Ishikawa (cell line): ENCODE measurements around the gene SQSTM1.

ENCODE experiments used
- CEBPB ChIP-seq: IDR thresholded peaks from 2 replicates; pipeline ENCODE4 v1.6.1; 2012
- CREB1 ChIP-seq: IDR thresholded peaks from 2 replicates; pipeline ENCODE4 v1.6.1; 2012; ENCODE audit warnings: low read depth
- EGR1 ChIP-seq: IDR thresholded peaks from 2 replicates; pipeline ENCODE4 v1.6.1; 2012
- EP300 ChIP-seq: IDR thresholded peaks from 2 replicates; pipeline ENCODE4 v1.6.1; 2012; ENCODE audit warnings: borderline replicate concordance
- FOXM1 ChIP-seq: IDR thresholded peaks from 2 replicates; pipeline ENCODE4 v1.6.1; 2012; ENCODE audit warnings: low read depth, borderline replicate concordance
- NFIC ChIP-seq: IDR thresholded peaks from 2 replicates; pipeline ENCODE4 v1.6.1; 2012
- RAD21 ChIP-seq: IDR thresholded peaks from 2 replicates; pipeline ENCODE4 v1.6.1; 2012; ENCODE audit warnings: low read depth
- TAF1 ChIP-seq: IDR thresholded peaks from 2 replicates; pipeline ENCODE4 v1.6.1; 2012; ENCODE audit warnings: low read depth, mild to moderate bottlenecking
- TCF12 ChIP-seq: IDR thresholded peaks from 2 replicates; pipeline ENCODE4 v1.6.1; 2012; ENCODE audit warnings: low read depth
- TEAD4 ChIP-seq: IDR thresholded peaks from 2 replicates; pipeline ENCODE4 v1.6.1; 2012
- YY1 ChIP-seq: IDR thresholded peaks from 2 replicates; pipeline ENCODE4 v1.6.1; 2012; ENCODE audit warnings: low read depth
- ZBTB7A ChIP-seq: IDR thresholded peaks from 2 replicates; pipeline ENCODE4 v1.6.1; 2012; ENCODE audit warnings: low read depth
- TF ChIP-seq, protein P1 (sequence below): IDR thresholded peaks from 2 replicates; pipeline ENCODE4 v1.6.1; 2012; ENCODE audit warnings: low read depth, mild to moderate bottlenecking
- TF ChIP-seq, protein P2 (sequence below): IDR thresholded peaks from 2 replicates; pipeline ENCODE4 v1.6.1; 2012
- TF ChIP-seq, protein P3 (sequence below): IDR thresholded peaks from 2 replicates; pipeline ENCODE4 v1.6.1; 2012

The SQSTM1 gene

DNA sequence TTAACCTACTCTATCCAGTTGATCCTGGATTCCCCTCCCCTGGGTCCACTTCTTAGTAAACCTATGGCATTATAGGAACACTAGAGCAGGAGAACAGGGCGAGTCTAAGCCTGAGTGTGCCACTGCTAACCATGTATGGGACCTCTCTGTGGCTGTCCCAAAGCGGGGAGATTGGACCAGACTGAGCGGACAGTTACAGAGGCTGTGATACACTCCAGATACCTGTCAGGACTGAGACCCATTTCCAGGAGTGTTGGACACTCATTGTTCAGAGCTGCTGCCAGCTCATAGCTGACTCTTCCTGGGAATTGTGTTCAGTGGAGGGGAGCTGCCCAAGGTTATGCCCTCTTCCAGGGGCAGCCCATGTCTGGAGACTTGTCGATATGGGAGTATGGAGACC is 38.9 kb upstream of the SQSTM1 start:
- no peak for TF ChIP-seq FOXM1
- TF ChIP-seq CEBPB, result no peak
- no peak for TF ChIP-seq ZBTB7A
- no peak for TF ChIP-seq TAF1

DNA sequence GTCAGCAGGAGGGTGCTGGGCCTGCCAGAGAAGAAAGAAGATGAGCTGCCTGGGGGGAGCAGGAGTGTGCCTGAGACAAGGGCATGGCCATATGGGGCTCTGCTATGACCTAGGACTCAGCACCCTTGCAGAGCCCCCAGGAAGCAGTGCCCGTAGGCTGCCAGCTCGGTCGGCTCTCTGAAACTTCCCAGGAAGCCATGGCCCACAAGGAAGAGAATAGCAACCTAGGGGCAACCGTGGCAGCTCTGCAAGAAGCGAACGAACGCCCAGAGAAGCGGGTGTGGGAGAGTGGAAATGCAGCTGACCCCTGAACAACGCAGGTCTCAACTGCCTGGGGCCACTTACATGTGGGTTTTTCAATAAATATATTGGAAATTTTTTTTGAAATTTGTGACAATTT is 37.6 kb upstream of the SQSTM1 start:
- TF ChIP-seq NFIC (no peak), EP300 (no peak), TAF1 (no peak), YY1 (no peak), FOXM1 (no peak), ZBTB7A (no peak), RAD21 (no peak), CEBPB (no peak), EGR1 (no peak), CREB1 (no peak), TEAD4 (no peak), TCF12 (no peak)
- TF ChIP-seq, protein P1, sequence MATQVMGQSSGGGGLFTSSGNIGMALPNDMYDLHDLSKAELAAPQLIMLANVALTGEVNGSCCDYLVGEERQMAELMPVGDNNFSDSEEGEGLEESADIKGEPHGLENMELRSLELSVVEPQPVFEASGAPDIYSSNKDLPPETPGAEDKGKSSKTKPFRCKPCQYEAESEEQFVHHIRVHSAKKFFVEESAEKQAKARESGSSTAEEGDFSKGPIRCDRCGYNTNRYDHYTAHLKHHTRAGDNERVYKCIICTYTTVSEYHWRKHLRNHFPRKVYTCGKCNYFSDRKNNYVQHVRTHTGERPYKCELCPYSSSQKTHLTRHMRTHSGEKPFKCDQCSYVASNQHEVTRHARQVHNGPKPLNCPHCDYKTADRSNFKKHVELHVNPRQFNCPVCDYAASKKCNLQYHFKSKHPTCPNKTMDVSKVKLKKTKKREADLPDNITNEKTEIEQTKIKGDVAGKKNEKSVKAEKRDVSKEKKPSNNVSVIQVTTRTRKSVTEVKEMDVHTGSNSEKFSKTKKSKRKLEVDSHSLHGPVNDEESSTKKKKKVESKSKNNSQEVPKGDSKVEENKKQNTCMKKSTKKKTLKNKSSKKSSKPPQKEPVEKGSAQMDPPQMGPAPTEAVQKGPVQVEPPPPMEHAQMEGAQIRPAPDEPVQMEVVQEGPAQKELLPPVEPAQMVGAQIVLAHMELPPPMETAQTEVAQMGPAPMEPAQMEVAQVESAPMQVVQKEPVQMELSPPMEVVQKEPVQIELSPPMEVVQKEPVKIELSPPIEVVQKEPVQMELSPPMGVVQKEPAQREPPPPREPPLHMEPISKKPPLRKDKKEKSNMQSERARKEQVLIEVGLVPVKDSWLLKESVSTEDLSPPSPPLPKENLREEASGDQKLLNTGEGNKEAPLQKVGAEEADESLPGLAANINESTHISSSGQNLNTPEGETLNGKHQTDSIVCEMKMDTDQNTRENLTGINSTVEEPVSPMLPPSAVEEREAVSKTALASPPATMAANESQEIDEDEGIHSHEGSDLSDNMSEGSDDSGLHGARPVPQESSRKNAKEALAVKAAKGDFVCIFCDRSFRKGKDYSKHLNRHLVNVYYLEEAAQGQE, result no peak
- TF ChIP-seq, protein P2, sequence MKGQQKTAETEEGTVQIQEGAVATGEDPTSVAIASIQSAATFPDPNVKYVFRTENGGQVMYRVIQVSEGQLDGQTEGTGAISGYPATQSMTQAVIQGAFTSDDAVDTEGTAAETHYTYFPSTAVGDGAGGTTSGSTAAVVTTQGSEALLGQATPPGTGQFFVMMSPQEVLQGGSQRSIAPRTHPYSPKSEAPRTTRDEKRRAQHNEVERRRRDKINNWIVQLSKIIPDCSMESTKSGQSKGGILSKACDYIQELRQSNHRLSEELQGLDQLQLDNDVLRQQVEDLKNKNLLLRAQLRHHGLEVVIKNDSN, result no peak
- TF ChIP-seq, protein P3, sequence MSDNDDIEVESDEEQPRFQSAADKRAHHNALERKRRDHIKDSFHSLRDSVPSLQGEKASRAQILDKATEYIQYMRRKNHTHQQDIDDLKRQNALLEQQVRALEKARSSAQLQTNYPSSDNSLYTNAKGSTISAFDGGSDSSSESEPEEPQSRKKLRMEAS, result no peak

DNA sequence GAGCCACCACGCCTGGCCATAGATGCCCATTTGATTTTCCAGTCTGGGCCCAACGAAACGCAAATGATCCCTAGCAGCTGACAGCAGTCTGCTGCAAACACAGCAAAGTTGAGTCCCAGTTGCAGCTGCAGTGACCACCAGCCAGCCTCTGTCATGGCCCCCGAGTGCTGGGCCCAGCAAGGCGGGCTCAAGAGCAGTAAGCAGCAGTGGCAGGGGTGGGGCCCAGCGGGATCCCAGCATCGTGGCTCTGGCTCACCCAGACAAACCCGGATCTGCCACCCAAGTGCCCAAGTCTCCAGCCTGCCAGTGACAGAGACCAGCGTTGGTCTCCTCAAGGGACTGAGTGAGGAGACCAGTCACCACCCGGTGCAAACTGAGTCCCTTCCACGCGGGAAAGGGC is 33.8 kb upstream of the SQSTM1 start:
- TF ChIP-seq, protein P3, result no peak
- no peak for TF ChIP-seq NFIC
- TF ChIP-seq EP300, result no peak
- TF ChIP-seq CEBPB, result no peak
- TF ChIP-seq EGR1, result no peak
- TF ChIP-seq RAD21, result no peak
- TF ChIP-seq ZBTB7A, result no peak

DNA sequence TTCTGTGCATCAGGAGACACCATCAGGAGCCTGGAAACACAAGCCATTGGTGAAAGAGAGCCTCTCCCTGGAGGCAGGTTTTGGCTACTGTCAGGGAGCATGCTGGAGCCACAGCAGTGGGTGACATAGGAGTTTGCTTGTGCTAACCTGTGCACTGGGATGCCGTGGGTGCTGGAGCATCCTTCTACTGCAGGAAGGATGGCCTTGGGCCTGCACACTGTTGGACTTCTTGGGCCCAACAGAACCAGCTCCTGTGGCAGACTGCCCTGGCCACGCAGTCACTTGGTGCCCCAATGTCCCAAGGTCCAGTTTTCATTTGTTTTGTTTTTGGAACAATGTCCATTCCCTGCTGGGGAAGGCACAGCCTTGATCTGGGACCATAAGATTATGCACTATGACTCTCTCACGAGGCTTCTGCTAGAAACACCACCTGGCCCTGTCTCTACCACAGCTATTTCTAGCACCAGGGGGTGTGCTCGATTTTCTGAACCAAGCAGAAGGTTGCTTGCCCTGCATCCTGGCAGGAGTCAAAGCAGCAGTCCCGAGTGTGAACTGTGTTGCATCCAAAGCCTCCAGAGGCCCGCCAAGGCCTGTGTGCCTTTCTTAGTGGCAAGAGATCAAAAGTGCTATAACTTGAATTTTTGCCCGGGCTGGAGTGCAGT is 32.4 kb upstream of the SQSTM1 start:
- TF ChIP-seq TCF12 (no peak), ZBTB7A (no peak), CREB1 (no peak), RAD21 (no peak), EP300 (no peak), EGR1 (no peak), CEBPB (no peak)
- TF ChIP-seq, protein P2, result no peak
- TF ChIP-seq, protein P1, result no peak

DNA sequence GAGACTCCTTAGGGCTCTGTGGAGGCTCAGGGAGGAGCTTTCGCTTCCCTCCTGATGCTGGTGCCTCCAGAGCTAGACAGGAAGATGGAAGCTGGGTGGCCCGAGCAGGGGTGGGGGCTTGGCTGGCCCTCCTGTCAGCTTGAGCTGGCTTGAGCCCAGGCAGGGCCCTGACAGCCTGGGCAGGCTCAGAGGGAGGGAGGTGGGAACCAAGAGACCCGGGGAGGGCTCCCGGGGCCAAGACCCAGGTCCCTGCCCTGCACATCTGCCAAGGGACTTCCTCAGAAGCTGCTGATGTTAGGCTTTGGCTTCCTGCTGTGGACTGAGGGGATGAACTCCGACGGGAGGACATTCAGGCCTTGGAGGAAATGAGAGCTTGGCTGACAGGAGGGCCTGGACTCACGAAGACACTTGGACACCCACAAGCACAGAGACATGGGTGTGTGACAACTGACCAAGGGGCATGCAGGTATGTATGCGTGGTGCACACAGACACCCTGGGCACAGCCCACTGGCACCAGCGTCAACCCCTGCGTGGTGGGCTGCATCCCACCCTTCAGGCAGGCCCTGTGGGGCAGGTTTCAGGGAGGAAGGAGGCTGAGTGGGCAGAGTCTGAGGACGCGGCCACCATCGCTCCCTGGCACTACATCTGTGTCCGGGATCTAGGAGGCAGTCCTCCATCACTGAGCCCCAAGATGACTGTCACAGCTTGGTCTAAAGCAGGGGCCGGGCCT is 28.7 kb upstream of the SQSTM1 start:
- TF ChIP-seq RAD21 (no peak), YY1 (no peak), TCF12 (no peak), CREB1 (no peak), CEBPB (no peak), TEAD4 (no peak), ZBTB7A (no peak), EP300 (no peak), TAF1 (no peak), FOXM1 (no peak), EGR1 (no peak), NFIC (no peak)
- TF ChIP-seq, protein P1, result no peak
- TF ChIP-seq, protein P2, result no peak
- TF ChIP-seq, protein P3, result no peak
